ENCODE results near the gene GDPD4.

DNA sequence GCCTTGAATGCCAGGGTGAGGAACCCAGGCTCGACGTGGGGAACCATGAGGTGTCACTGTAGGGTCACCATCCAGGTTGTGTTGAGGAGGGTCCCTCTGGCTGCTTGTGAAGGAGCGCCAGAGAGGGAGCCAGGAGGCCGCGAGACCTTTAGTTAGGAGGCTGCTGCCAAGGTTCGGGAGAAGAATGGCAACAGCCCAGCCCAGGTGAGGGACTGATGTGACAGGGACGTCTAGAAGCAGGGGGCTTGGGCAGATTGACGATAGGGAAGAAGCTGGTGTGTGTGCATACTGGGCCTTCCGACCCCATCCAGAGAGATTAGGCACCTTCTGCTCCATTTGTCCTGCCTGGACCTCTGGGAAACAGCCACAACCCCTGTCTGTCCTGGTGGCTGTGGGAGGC, 124.5 kb downstream of the GDPD4 start:
- no peak for TF ChIP-seq POLR2A (IDR thresholded peaks at IDR 0.05)
- TF ChIP-seq, protein P1, sequence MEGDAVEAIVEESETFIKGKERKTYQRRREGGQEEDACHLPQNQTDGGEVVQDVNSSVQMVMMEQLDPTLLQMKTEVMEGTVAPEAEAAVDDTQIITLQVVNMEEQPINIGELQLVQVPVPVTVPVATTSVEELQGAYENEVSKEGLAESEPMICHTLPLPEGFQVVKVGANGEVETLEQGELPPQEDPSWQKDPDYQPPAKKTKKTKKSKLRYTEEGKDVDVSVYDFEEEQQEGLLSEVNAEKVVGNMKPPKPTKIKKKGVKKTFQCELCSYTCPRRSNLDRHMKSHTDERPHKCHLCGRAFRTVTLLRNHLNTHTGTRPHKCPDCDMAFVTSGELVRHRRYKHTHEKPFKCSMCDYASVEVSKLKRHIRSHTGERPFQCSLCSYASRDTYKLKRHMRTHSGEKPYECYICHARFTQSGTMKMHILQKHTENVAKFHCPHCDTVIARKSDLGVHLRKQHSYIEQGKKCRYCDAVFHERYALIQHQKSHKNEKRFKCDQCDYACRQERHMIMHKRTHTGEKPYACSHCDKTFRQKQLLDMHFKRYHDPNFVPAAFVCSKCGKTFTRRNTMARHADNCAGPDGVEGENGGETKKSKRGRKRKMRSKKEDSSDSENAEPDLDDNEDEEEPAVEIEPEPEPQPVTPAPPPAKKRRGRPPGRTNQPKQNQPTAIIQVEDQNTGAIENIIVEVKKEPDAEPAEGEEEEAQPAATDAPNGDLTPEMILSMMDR (IDR thresholded peaks at IDR 0.05 in 4 of 5, conservative IDR thresholded peaks at IDR 0.05 in 1 of 5), result no peak
